CD4-positive, alpha-beta T cell treated with Interleukin-4 for 1 hour (primary cell): Measurements from ENCODE around the gene TYROBP.
"Not testable (repeated sequence)": the region's sequence is repeated elsewhere in the genome, so short reads cannot be mapped to it uniquely, and the experiment has no call there.

Source experiments
- DNase-seq, 2 donors: peaks; one replicate each; pipeline ENCODE4 v3.0.0-alpha.2; 2020 to 2022

The TYROBP gene

GRCh38 chr19:35931161-35931873, 23.2 kb upstream of the TYROBP start:
- DNase-seq = peak; percentile 100

DNA sequence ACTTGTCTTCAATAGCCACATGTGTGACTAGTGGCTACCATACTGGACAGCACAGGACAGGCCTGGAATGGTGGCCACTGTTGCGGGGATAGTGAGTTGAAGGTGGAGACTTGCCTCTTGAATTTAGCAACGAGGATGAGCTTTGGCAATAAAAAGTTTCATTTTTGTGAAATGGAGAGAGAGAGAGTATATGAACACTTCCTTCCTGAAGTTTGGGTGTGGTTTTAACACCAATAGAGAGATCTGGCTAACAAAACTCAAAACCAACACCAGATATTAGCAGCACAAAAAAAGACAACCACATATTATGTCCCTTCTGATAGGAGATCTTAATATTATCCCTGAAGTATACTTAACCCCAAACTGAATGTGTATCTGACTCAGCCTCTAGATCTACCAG, 21.8 kb upstream of the TYROBP start:
- DNase-seq = peak in 1 of 2 donors; percentile 75

DNA sequence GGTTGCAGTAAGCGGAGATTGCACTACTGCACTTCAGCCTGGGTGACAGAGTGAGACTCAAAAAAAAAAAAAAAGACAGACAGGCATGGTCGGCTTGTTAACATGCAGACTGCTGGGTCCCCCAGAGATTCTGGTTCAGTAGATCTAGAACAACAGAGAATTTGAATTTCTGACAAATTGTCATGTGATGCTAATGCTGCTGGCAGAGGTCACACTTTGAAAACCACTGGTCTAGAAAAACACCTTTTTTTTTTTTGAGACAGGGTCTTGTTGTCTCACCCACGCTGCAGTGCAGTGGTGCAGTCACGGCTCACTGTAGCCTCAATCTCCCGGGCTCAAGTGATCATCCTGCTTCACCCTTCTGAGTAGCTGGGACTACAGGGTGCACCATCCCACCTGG, 20.4 kb upstream of the TYROBP start:
- peak in 1 of 2 donors; percentile 57 for DNase-seq

GRCh38 chr19:35925501-35925900, 17.4 kb upstream of the TYROBP start:
- no peak for DNase-seq

GRCh38 chr19:35921012-35921411, 12.9 kb upstream of the TYROBP start:
- no peak for DNase-seq

- no peak for DNase-seq
These were observed 11.2 kb upstream of the TYROBP start for GRCh38 chr19:35919306-35919705.

GRCh38 chr19:35915443-35915842, 7.3 kb upstream of the TYROBP start:
- DNase-seq = no peak

- DNase-seq = no peak
These were observed 5.5 kb upstream of the TYROBP start for GRCh38 chr19:35913589-35913988.

- DNase-seq = peak in 1 of 2 donors; percentile 64
These were observed 3.7 kb upstream of the TYROBP start for GRCh38 chr19:35911790-35912189.

GRCh38 chr19:35911173-35911572, 3.1 kb upstream of the TYROBP start:
- no peak for DNase-seq

DNA sequence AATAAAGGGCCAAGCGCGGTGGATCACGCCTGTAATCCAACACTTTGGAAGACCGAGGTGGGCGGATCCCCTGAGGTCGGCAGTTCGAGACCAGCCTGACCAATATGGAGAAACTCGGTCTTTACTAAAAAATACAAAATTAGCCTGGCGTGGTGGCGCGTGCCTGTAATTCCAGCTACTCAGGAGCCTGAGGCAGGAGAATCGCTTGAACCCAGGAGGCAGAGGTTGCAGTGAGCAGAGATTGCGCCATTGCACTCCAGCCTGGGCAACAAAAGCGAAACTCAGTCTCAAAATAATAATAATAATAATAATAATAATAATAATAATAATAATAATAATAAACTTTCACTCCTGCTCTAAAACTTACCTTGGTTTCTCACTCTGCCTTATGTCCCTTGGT, 2.3 kb upstream of the TYROBP start:
- DNase-seq = not testable (repeated sequence)

GRCh38 chr19:35909684-35910035, 1.6 kb upstream of the TYROBP start:
- no peak for DNase-seq

- DNase-seq = peak; percentile 45 to 92
These were observed 1.0 kb upstream of the TYROBP start for GRCh38 chr19:35908973-35909683.

DNA sequence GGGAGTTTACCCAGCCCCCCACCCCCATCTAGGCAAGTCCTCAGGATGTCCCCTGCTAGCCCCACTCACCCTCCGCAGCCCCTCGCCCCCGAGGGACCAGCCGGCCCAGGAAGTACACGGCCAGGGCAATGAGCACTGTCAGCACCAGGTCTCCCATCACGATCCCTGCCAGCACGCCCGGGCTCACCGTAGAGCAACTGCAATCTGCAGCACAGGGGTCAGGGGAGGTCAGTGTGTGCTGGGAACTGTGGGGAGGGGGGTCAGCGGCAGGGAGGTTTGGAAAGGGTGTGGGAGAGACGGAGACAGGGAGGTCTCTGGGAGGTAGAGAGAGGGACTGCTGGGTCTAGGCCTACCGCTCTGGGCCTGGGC, 734 bp downstream of the TYROBP start:
- DNase-seq = no peak

DNA sequence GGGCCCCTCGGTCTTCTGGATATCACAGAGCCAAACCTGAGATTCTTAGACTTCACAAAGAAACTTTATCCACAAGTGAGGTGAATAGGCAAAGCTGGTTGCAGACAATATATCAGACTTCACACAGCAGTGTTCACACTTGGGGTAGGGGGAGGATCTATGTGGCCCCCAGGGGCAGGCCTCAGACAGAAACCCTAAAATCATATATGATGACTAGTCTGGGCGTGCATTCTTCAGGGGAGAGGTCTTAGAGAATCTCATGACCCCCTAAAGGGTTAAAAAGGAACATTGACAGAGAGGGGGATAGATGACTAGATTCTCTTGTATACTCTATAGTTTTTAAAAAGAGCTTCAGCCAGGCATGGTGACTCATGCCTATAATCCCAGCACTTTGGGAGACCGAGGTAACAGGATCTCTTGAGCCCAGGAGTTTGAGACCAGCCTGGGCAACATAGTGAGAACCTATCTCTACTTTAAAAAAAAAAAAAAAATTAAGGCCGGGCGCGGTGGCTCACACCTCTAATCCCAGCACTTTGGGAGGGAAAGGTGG, 2.8 kb downstream of the TYROBP start:
- no peak for DNase-seq

GRCh38 chr19:35904311-35905068, 3.6 kb downstream of the TYROBP start:
- no peak for DNase-seq

GRCh38 chr19:35903550-35904179, 4.4 kb downstream of the TYROBP start:
- DNase-seq = peak; percentile 93 to 95

DNA sequence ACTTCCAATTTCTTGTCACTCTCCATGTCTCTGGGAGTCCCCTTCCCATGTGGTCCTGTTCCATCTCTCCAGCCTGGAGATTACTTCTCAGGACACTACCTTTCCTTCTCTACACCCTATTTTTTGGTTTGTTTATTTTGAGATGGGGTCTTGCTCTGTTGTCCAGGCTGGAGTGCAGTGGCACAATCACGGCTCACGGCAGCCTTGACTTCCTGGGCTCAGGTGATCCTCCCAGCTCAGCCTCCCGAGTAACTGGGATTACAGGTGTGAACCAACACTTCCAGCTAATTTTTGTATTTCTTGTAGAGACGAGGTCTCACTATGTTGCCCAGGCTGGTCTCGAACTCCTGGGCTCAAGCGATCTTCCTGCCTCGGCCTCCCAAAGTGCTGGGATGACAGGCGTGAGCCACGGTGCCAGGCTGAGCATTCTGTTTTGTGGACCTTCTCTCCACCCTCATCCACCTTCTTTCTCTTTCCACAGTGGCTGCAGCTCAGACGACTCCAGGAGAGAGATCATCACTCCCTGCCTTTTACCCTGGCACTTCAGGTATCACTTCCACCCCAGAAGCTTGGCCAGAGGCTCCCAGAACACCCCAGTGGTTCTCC, 5.1 kb downstream of the TYROBP start:
- DNase-seq = no peak

DNA sequence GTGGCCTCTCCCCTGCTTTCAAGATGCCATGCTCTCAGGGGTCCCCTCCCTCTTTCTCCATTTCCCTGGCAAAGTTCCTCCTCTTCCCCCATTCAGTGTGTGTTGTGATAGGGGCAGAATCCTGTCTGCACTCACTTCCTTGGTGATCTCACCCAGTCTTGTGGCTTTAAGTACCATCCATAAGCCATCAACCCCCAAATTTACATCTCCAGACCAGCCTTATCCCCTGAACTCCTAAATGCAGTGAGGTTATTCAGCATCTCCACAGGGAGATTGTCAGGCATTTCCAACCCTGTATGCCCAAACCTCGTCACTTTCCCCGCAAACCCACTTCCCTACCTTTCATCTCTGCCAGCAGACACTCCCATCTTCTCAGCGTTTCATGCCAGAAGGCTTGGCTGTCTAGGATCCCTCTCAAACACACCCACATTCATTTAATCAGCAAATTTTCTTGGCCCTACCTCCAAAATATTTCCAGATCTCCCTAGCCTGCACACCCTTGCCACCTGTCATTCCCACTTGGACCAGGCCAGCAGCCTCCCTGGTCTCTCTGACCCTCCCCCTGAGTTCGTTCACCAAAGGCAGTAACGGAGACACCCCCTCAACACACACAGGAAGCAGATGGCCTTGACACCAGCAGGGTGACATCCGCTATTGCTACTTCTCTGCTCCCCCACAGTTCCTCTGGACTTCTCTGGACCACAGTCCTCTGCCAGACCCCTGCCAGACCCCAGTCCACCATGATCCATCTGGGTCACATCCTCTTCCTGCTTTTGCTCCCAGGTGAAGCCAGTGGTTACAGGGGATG, 6.0 kb downstream of the TYROBP start, which contains the start of gene HCST:
Gene HCST, plus strand, starts transcription at position 676 of the 808 bp plus-strand sequence. Its CDS starts 65 bp downstream, at position 741.
- DNase-seq = peak; percentile 62 to 69

DNA sequence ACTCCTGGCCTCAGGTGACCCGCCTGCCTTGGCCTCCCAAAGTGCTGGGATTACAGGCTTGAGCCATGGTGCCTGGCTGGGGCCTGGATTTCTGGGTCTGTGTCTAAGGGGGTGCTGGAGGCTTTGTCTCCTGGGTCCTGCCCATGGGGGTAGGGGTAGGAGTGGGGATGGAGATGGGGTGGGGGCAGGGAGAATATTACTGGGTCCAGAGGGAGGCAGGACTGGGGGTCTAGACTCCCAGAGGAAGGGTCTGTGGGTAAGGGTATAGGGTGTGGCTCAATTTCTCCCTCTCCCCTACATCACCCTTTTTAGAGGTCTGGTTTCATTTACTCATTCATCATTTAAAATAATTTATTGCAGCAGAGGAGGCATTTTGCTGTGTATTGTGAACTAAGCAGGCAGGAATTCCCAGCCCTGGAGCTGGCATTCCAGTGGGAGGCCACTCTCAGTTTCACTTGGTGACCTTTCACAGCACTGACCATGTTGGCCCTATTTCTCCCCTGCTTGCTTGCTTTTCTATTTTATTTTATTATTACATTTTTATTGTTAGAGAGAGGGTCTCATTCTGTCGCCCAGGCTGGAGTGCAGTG, 6.9 kb downstream of the TYROBP start:
- DNase-seq = no peak

- DNase-seq = peak; percentile 90 to 91
These were observed 8.4 kb downstream of the TYROBP start for GRCh38 chr19:35899547-35900214.
